Endothelial cell of umbilical vein (primary cell): ENCODE data around the gene FHIT. TPM values are rescaled to one million over a fixed set of nuclear protein-coding genes. Genes with fewer than 3 reads are reported as not detected.

ENCODE experiments used
- BruUV-seq: library from RNA; stranded (reverse); fragments of 400-500 nt; replicated peaks from 2 replicates; lab custom pipeline; 2021; lab: Mats Ljungman, UMichigan
- CTCF ChIA-PET: fragments of 300-600, 350-600 bp; sonication (Branson Sonifier 250); formaldehyde crosslinking; loops from one replicate; lab custom pipeline; 2021; ENCODE audit warnings: antibody characterized with exemption, inconsistent platforms; lab: Charles Lee
- POLR2A ChIA-PET: fragments of 300-600, 350-600 bp; sonication (Branson Sonifier 250); formaldehyde crosslinking; loops from one replicate; lab custom pipeline; 2021; ENCODE audit warnings: antibody characterized with exemption, inconsistent platforms; lab: Charles Lee
- DNase-seq: peaks from one replicate; pipeline ENCODE4 v3.0.0-alpha.2; 2011; ENCODE audit warnings: low read depth, low spot score
- FAIRE-seq: peaks from 2 replicates; lab custom pipeline; 2011; peaks lifted over from hg19 to GRCh38; lab: Jason Lieb, UNC
- H2AFZ ChIP-seq: 2 replicates; pipeline ENCODE4 v1.6.0; 2012; ENCODE audit warnings: low read depth, low read length, control low read depth, inconsistent platforms
- H3K27ac ChIP-seq: 2 replicates; pipeline ENCODE4 v1.5.1; 2011; ENCODE audit warnings: low read depth, mild to moderate bottlenecking, control low read depth, low read length, moderate library complexity; ENCODE audit not compliant: insufficient read depth
- H3K27me3 ChIP-seq, 2 experiments: 2 replicates each; pipeline versions ENCODE4 v1.6.0 to v1.6.1; 2011; ENCODE audit warnings: low read length in 2 of 2, mixed read lengths in 1 of 2; ENCODE audit not compliant: control insufficient read depth in 2 of 2, insufficient read depth in 2 of 2
- H3K36me3 ChIP-seq, 2 experiments: 2 replicates in 1 of 2; 3 replicates in 1 of 2; pipeline ENCODE4 v1.5.1; 2011; ENCODE audit warnings: low read length in 2 of 2, mild to moderate bottlenecking in 1 of 2, moderate library complexity in 1 of 2; ENCODE audit not compliant: control insufficient read depth in 2 of 2, insufficient read depth in 2 of 2; ENCODE audit errors: extremely low read depth in 1 of 2
- H3K4me1 ChIP-seq: 3 replicates; pipeline ENCODE4 v1.5.1; 2011; ENCODE audit warnings: mild to moderate bottlenecking, low read length; ENCODE audit not compliant: control insufficient read depth, insufficient read depth; ENCODE audit errors: extremely low read depth
- H3K4me2 ChIP-seq: 2 replicates; pipeline ENCODE4 v1.6.1; 2011; ENCODE audit warnings: low read length, control low read depth, mixed read lengths; ENCODE audit not compliant: insufficient read depth
- H3K4me3 ChIP-seq, 3 experiments: fragments of 200-600 bp in 1 of 3; sonication (generic), shearing (Covaris generic) in 1 of 3; replicated peaks in 1 of 3; 2 replicates each; pipeline ENCODE4 v1.5.1; 2011 to 2016; ENCODE audit warnings: control low read depth in 3 of 3, low read length in 3 of 3, mild to moderate bottlenecking in 2 of 3, inconsistent platforms in 1 of 3, low read depth in 1 of 3, moderate library complexity in 1 of 3; ENCODE audit not compliant: insufficient read depth in 1 of 3
- H3K79me2 ChIP-seq: 2 replicates; pipeline ENCODE4 v1.6.0; 2012; ENCODE audit warnings: low read length, inconsistent platforms; ENCODE audit not compliant: control insufficient read depth, insufficient read depth
- H3K9ac ChIP-seq: replicated peaks from 2 replicates; pipeline ENCODE3; 2011; ENCODE audit warnings: low read length, control low read depth; ENCODE audit not compliant: insufficient read depth; ENCODE audit errors: extremely low read depth
- H3K9me1 ChIP-seq: replicated peaks from 3 replicates; pipeline ENCODE4 v1.6.0; 2011; ENCODE audit warnings: mild to moderate bottlenecking, low read length; ENCODE audit not compliant: control insufficient read depth, insufficient read depth; ENCODE audit errors: extremely low read depth
- H3K9me3 ChIP-seq: replicated peaks from 2 replicates; pipeline ENCODE4 v1.5.1; 2012; ENCODE audit warnings: low read length, inconsistent platforms; ENCODE audit not compliant: control insufficient read depth, insufficient read depth
- H4K20me1 ChIP-seq: replicated peaks from 2 replicates; pipeline ENCODE3; 2011; ENCODE audit warnings: mild to moderate bottlenecking, low read length; ENCODE audit not compliant: control insufficient read depth, insufficient read depth; ENCODE audit errors: extremely low read depth
- CTCF ChIP-seq, 2 donors: IDR thresholded peaks; 1 replicate in 1 of 2; 2 replicates in 1 of 2; pipeline ENCODE4 v1.5.1; 2011; ENCODE audit warnings: low read length in 2 of 2, mild to moderate bottlenecking in 2 of 2, moderate library complexity in 2 of 2, control low read depth in 1 of 2, inconsistent platforms in 1 of 2, low read depth in 1 of 2; ENCODE audit not compliant: insufficient read depth in 1 of 2; ENCODE audit errors: extremely low read depth in 1 of 2
- EZH2 ChIP-seq: IDR thresholded peaks from 2 replicates; pipeline ENCODE4 v1.6.1; 2012; ENCODE audit warnings: borderline replicate concordance, low read depth, mild to moderate bottlenecking, moderate library complexity, low read length, inconsistent platforms; ENCODE audit not compliant: severe bottlenecking
- FOS ChIP-seq: IDR thresholded peaks from 2 replicates; pipeline ENCODE4 v1.6.1; 2011; ENCODE audit warnings: mild to moderate bottlenecking, low read length, moderate library complexity, borderline replicate concordance; ENCODE audit not compliant: insufficient read depth
- GATA2 ChIP-seq: IDR thresholded peaks from 2 replicates; pipeline ENCODE4 v1.7.0; 2011; ENCODE audit warnings: low read depth, mild to moderate bottlenecking, moderate library complexity, mixed read lengths, low read length; ENCODE audit not compliant: insufficient read length, insufficient read depth
- JUN ChIP-seq: IDR thresholded peaks from 2 replicates; pipeline ENCODE4 v1.6.1; 2011; ENCODE audit warnings: borderline replicate concordance, low read depth; ENCODE audit not compliant: insufficient read length, insufficient read depth
- MYC ChIP-seq: IDR thresholded peaks from one replicate; pipeline ENCODE4 v1.6.1; 2011; ENCODE audit warnings: mild to moderate bottlenecking, low read depth, low read length
- POLR2A ChIP-seq: IDR thresholded peaks from 2 replicates; pipeline ENCODE4 v1.6.1; 2012; ENCODE audit warnings: low read depth, mild to moderate bottlenecking, control low read depth, low read length
- POLR2AphosphoS5 ChIP-seq: IDR thresholded peaks from 2 replicates; pipeline ENCODE4 v1.6.1; 2012; ENCODE audit warnings: low read depth, mild to moderate bottlenecking, control low read depth, low read length, moderate library complexity; ENCODE audit not compliant: insufficient read depth
- dilution Hi-C: fragments of 300-500 bp; cut with MboI; formaldehyde crosslinking; loops from one replicate; pipeline ENCODE4 v1.15.0; 2019; ENCODE audit warnings: low sequenced_read_pairs; ENCODE audit not compliant: extremely low pct_ligation_motif_present
- intact Hi-C: fragments of 100-400 bp; cut with micrococcal nuclease; formaldehyde crosslinking; loops from one replicate; pipeline ENCODE4 v1.10.0; 2022
- polyA plus RNA-seq, 4 experiments: library from polyadenylated mRNA; depleted of rRNA in 3 of 4; stranded (reverse) in 3 of 4; unstranded in 1 of 4; fragments of >200 nt; gene quantifications; 2 replicates each; pipeline versions ENCODE4 v1.2.1 to v1.2.3, GENCODE V29; 2011 to 2012; ENCODE audit warnings: missing spikeins in 1 of 4
- total RNA-seq: library from RNA; stranded (reverse); gene quantifications from 2 replicates; pipeline ENCODE4 v1.2.3, GENCODE V29; 2021
- TF ChIP-seq, protein P1 (sequence below): IDR thresholded peaks from 2 replicates; pipeline ENCODE4 v1.6.1; 2011; ENCODE audit not compliant: insufficient read depth, insufficient read length

The FHIT gene
- total and polyA plus RNA-seq, 2 donors (not counting 3 experiments of a cell fraction or from before 2014, with no cell fraction given) = 0.47 to 2.2 TPM

DNA sequence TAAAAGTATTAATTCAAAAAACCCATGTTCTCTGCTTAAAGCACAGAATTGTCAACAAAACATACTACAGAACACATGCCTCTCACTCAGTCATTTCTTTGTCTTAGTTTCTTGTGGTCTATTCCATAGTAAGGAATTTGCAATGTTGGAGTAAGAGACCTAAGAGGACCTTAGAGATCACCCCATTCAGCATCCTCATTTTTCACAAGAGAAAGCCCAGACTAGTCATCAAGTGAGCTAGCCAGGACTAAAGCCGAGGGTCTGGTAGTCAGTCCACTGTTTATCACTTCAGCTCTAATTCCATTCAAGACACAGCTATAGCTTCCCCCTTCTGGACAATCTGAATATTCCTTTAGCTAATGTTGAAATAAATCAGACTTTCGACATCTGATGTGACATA, 601.1 kb downstream of the FHIT start:
- H3K9me3 ChIP-seq = no peaks in the 10 kb centered on the region
- BruUV-seq = no TSS peak
- no peak for TF ChIP-seq POLR2A
- TF ChIP-seq GATA2 = no peak
- TF ChIP-seq MYC = no peak
- TF ChIP-seq FOS = no peak
- TF ChIP-seq CTCF (IDR thresholded peaks at IDR 0.05; ENCODE audit: extremely low read depth in 1 of 2, insufficient read depth in 1 of 2, low read depth in 1 of 2, low read length in 2 of 2) = no peak
- TF ChIP-seq JUN = no peak
- no peak for TF ChIP-seq POLR2AphosphoS5
- TF ChIP-seq EZH2 = no peak
- TF ChIP-seq, protein P1, sequence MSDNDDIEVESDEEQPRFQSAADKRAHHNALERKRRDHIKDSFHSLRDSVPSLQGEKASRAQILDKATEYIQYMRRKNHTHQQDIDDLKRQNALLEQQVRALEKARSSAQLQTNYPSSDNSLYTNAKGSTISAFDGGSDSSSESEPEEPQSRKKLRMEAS = no peak
- H3K27me3 ChIP-seq = no peaks in the 10 kb centered on the region
- no peak overlapping the region for H2AFZ ChIP-seq
- dilution Hi-C loops = no loop called here
- no peak overlapping the region for H3K4me2 ChIP-seq
- no peak for DNase-seq
- intact Hi-C loops = no loop called here
- H3K4me1 ChIP-seq = no peaks in the 10 kb centered on the region
- no peaks in the 10 kb centered on the region for H4K20me1 ChIP-seq
- no peak overlapping the region for H3K9ac ChIP-seq
- no peak overlapping the region for H3K4me3 ChIP-seq
- no peaks in the 10 kb centered on the region for H3K36me3 ChIP-seq
- ChIA-PET CTCF (no interaction called here), POLR2A (no interaction called here)
- H3K79me2 ChIP-seq = no peaks in the 10 kb centered on the region
- no peak overlapping the region for H3K27ac ChIP-seq
- no peaks in the 10 kb centered on the region for H3K9me1 ChIP-seq
- no peak for FAIRE-seq
